DND-41 (cell line): ENCODE measurements around the gene DPYSL4.

ENCODE experiments used
- CTCF ChIP-seq: IDR thresholded peaks from 2 replicates; pipeline ENCODE4 v1.5.1; 2012; ENCODE audit warnings: borderline replicate concordance, low read length, moderate library complexity, mild to moderate bottlenecking; ENCODE audit not compliant: poor library complexity, severe bottlenecking; ENCODE audit errors: extremely low read depth
- EZH2 ChIP-seq: IDR thresholded peaks from 3 replicates; pipeline ENCODE4 v1.6.1; 2012; ENCODE audit warnings: borderline replicate concordance, low read depth, mild to moderate bottlenecking, moderate library complexity, low read length, inconsistent platforms; ENCODE audit not compliant: severe bottlenecking

- TF ChIP-seq CTCF, result no peak
- TF ChIP-seq EZH2, result no peak
Measured at GRCh38 chr10:132180736-132181135, 6.0 kb upstream of the DPYSL4 start.
